ENCODE data around the gene TMEM147.

DNA sequence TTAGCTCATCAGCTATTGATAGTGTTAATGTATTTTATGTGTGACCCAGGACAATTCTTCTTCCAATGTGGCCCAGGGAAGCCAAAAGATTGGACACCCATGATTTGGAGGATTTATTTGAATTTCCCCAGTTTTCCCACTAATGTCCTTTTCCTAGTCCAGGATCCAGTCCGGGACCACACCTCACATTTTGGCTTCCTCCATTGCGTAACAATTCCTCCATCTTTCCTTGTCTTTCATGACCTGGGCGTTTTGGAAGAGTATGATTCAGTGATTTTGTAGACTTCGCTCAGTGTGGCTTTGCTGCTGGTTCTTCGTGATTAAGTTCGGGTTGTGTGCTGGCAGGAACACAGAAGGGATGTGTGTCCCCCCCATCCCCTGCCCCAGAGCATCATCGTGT, 21.3 kb downstream of the TMEM147 start:
- TF ChIP-seq, protein P1, sequence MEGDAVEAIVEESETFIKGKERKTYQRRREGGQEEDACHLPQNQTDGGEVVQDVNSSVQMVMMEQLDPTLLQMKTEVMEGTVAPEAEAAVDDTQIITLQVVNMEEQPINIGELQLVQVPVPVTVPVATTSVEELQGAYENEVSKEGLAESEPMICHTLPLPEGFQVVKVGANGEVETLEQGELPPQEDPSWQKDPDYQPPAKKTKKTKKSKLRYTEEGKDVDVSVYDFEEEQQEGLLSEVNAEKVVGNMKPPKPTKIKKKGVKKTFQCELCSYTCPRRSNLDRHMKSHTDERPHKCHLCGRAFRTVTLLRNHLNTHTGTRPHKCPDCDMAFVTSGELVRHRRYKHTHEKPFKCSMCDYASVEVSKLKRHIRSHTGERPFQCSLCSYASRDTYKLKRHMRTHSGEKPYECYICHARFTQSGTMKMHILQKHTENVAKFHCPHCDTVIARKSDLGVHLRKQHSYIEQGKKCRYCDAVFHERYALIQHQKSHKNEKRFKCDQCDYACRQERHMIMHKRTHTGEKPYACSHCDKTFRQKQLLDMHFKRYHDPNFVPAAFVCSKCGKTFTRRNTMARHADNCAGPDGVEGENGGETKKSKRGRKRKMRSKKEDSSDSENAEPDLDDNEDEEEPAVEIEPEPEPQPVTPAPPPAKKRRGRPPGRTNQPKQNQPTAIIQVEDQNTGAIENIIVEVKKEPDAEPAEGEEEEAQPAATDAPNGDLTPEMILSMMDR (IDR thresholded peaks at IDR 0.05; ENCODE audit: extremely low read depth in 1 of 2, insufficient read depth in 1 of 2, low read depth in 1 of 2, low read length in 2 of 2) = no peak
- TF ChIP-seq POLR2AphosphoS5 (IDR thresholded peaks at IDR 0.05; ENCODE audit: insufficient read depth, low read depth, low read length) (no peak), POLR2A (IDR thresholded peaks at IDR 0.05; ENCODE audit: low read depth, low read length) (no peak), EZH2 (IDR thresholded peaks at IDR 0.05; ENCODE audit: borderline replicate concordance, low read depth, low read length, severe bottlenecking) (no peak), JUN (IDR thresholded peaks at IDR 0.05; ENCODE audit: borderline replicate concordance, insufficient read depth, insufficient read length, low read depth) (no peak), GATA2 (IDR thresholded peaks at IDR 0.05; ENCODE audit: insufficient read depth, insufficient read length, low read depth, low read length) (no peak)
- TF ChIP-seq, protein P2, sequence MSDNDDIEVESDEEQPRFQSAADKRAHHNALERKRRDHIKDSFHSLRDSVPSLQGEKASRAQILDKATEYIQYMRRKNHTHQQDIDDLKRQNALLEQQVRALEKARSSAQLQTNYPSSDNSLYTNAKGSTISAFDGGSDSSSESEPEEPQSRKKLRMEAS (IDR thresholded peaks at IDR 0.05; ENCODE audit: insufficient read depth, insufficient read length) = no peak
